SK-N-SH (cell line): ENCODE measurements around the gene GUCY1A2. TPM values are rescaled to one million over a fixed set of nuclear protein-coding genes. Genes with fewer than 3 reads are reported as not detected.

Experiments used
- CTCF ChIA-PET: fragments of 300-600, 350-600 bp; formaldehyde crosslinking; extraction: SDS; loops from one replicate; lab custom pipeline; 2021; lab: Yijun Ruan, JAX
- POLR2A ChIA-PET: fragments of 350-600 bp; sonication (Branson Sonifier 250); formaldehyde crosslinking; extraction: SDS; loops from one replicate; lab custom pipeline; 2020; ENCODE audit warnings: antibody characterized with exemption, inconsistent platforms; lab: Yijun Ruan, JAX
- DNase-seq: peaks from one replicate; pipeline ENCODE4 v3.0.0; 2012
- H2AFZ ChIP-seq: fragments of 200-600 bp; sonication (generic); 2 replicates; pipeline ENCODE4 v1.8.1; 2016; ENCODE audit warnings: antibody characterized with exemption, mild to moderate bottlenecking, low read depth
- H3F3A ChIP-seq: fragments of 200-600 bp; sonication (generic); replicated peaks from 2 replicates; pipeline ENCODE3; 2016; ENCODE audit warnings: antibody characterized with exemption, mild to moderate bottlenecking; ENCODE audit not compliant: insufficient read depth
- H3K27ac ChIP-seq, 2 experiments: fragments of 200-500 bp in 1 of 2; fragments of 200-600 bp in 1 of 2; sonication (Bioruptor generic) in 1 of 2; sonication (generic), shearing (Covaris generic) in 1 of 2; 2 replicates each; pipeline versions ENCODE4 v1.5.1 to v1.6.1; 2014 to 2016; ENCODE audit warnings: low read depth in 2 of 2, inconsistent platforms in 1 of 2, low read length in 1 of 2, mild to moderate bottlenecking in 1 of 2, mixed read lengths in 1 of 2
- H3K27me3 ChIP-seq: fragments of 200-600 bp; sonication (generic), shearing (Covaris generic); 2 replicates; pipeline ENCODE4 v1.6.1; 2016; ENCODE audit warnings: mixed run types; ENCODE audit not compliant: insufficient read depth
- H3K36me3 ChIP-seq, 2 experiments: fragments of 200-500 bp in 1 of 2; fragments of 200-600 bp in 1 of 2; sonication (Bioruptor generic) in 1 of 2; sonication (generic) in 1 of 2; replicated peaks in 1 of 2; 2 replicates each; pipeline versions ENCODE3 to v1.5.1; 2014 to 2016; ENCODE audit warnings: low read length in 1 of 2, mild to moderate bottlenecking in 1 of 2; ENCODE audit not compliant: insufficient read depth in 2 of 2, control insufficient read depth in 1 of 2
- H3K4me1 ChIP-seq, 2 experiments: fragments of 200-500 bp in 1 of 2; fragments of 200-600 bp in 1 of 2; sonication (Bioruptor generic) in 1 of 2; sonication (generic), shearing (Covaris generic) in 1 of 2; 2 replicates each; pipeline versions ENCODE4 v1.5.1 to v1.6.1; 2014 to 2016; ENCODE audit warnings: low read depth in 1 of 2, low read length in 1 of 2, mixed run types in 1 of 2; ENCODE audit not compliant: insufficient read depth in 2 of 2, control insufficient read depth in 1 of 2
- H3K4me2 ChIP-seq: fragments of 200-600 bp; sonication (generic), shearing (Covaris generic); 2 replicates; pipeline ENCODE4 v1.6.1; 2017; ENCODE audit warnings: mixed run types
- H3K4me3 ChIP-seq, 2 experiments: fragments of 200-500 bp in 1 of 2; fragments of 200-600 bp in 1 of 2; sonication (Bioruptor generic) in 1 of 2; sonication (generic), shearing (Covaris generic) in 1 of 2; 2 replicates each; pipeline versions ENCODE4 v1.5.1 to v1.8.1; 2014 to 2016; ENCODE audit warnings: low read depth in 2 of 2, inconsistent platforms in 1 of 2, low read length in 1 of 2, mild to moderate bottlenecking in 1 of 2, mixed read lengths in 1 of 2, moderate library complexity in 1 of 2
- H3K79me2 ChIP-seq: fragments of 200-600 bp; sonication (generic); 2 replicates; pipeline ENCODE4 v1.8.1; 2017; ENCODE audit warnings: mild to moderate bottlenecking; ENCODE audit not compliant: insufficient read depth
- H3K9ac ChIP-seq: fragments of 200-600 bp; sonication (generic); 2 replicates; pipeline ENCODE4 v1.6.1; 2017; ENCODE audit warnings: mixed run types
- H3K9me2 ChIP-seq: fragments of 200-600 bp; sonication (generic); 2 replicates; pipeline ENCODE4 v1.6.1; 2017; ENCODE audit warnings: mixed run types
- H3K9me3 ChIP-seq: fragments of 200-600 bp; sonication (generic); 2 replicates; pipeline ENCODE4 v1.6.1; 2017; ENCODE audit warnings: mixed run types, mild to moderate bottlenecking, moderate library complexity
- H4K20me1 ChIP-seq: fragments of 200-600 bp; sonication (generic); 2 replicates; pipeline ENCODE4 v1.6.1; 2017; ENCODE audit warnings: mild to moderate bottlenecking, mixed run types; ENCODE audit not compliant: insufficient read depth
- CHD2 ChIP-seq: fragments of 150-350 bp; IDR thresholded peaks from 2 replicates; pipeline ENCODE4 v1.6.1; 2018; ENCODE audit warnings: low read length; ENCODE audit not compliant: partially characterized antibody
- EP300 ChIP-seq, 2 experiments: IDR thresholded peaks; 2 replicates each; pipeline versions ENCODE4 v1.4.0 to v1.6.1; 2012; ENCODE audit warnings: borderline replicate concordance in 1 of 2, low read depth in 1 of 2, low read length in 1 of 2
- FOSL2 ChIP-seq: IDR thresholded peaks from 2 replicates; pipeline ENCODE4 v1.4.0; 2012; ENCODE audit warnings: low read depth, mild to moderate bottlenecking, moderate library complexity, borderline replicate concordance
- FOXJ3 ChIP-seq: sonication (generic); formaldehyde crosslinking; IDR thresholded peaks from 2 replicates; pipeline ENCODE4 v1.5.1; 2020; ENCODE audit warnings: mild to moderate bottlenecking, missing genetic modification reagents
- GABPA ChIP-seq: IDR thresholded peaks from 2 replicates; pipeline ENCODE4 v1.4.0; 2012; ENCODE audit warnings: low read depth, mild to moderate bottlenecking
- GATA2 ChIP-seq: sonication (generic); formaldehyde crosslinking; IDR thresholded peaks from 2 replicates; pipeline ENCODE4 v1.5.0; 2020; ENCODE audit warnings: mild to moderate bottlenecking, missing genetic modification reagents
- JUND ChIP-seq: IDR thresholded peaks from 2 replicates; pipeline ENCODE4 v1.4.0; 2012
- MAX ChIP-seq: IDR thresholded peaks from 2 replicates; pipeline ENCODE4 v1.4.0; 2012; ENCODE audit warnings: low read depth
- MEF2A ChIP-seq: IDR thresholded peaks from 2 replicates; pipeline ENCODE4 v1.4.0; 2012; ENCODE audit warnings: low read depth, borderline replicate concordance
- NFIC ChIP-seq: IDR thresholded peaks from 2 replicates; pipeline ENCODE4 v1.4.0; 2012; ENCODE audit warnings: borderline replicate concordance
- NRF1 ChIP-seq: IDR thresholded peaks from 2 replicates; pipeline ENCODE4 v1.6.1; 2012; ENCODE audit warnings: low read depth, mild to moderate bottlenecking, low read length
- POLR2AphosphoS5 ChIP-seq: IDR thresholded peaks from 2 replicates; pipeline ENCODE4 v1.6.1; 2012; ENCODE audit warnings: low read depth, low read length
- RCOR1 ChIP-seq: fragments of 150-350 bp; IDR thresholded peaks from 2 replicates; pipeline ENCODE4 v1.6.1; 2017; ENCODE audit warnings: antibody characterized with exemption, low read length
- RXRA ChIP-seq: IDR thresholded peaks from 2 replicates; pipeline ENCODE4 v1.4.0; 2012; ENCODE audit warnings: low read depth, mild to moderate bottlenecking, borderline replicate concordance
- SIN3A ChIP-seq: IDR thresholded peaks from 2 replicates; pipeline ENCODE4 v1.6.1; 2012; ENCODE audit warnings: low read depth, mild to moderate bottlenecking, low read length, moderate library complexity, borderline replicate concordance
- SMC3 ChIP-seq: IDR thresholded peaks from 2 replicates; pipeline ENCODE4 v1.6.1; 2012; ENCODE audit warnings: low read depth, low read length, improper control_type of control experiment
- YY1 ChIP-seq: IDR thresholded peaks from 2 replicates; pipeline ENCODE4 v1.4.0; 2012; ENCODE audit warnings: low read depth, mild to moderate bottlenecking
- ZBTB33 ChIP-seq: IDR thresholded peaks from 2 replicates; pipeline ENCODE4 v1.4.0; 2012; ENCODE audit warnings: low read depth, borderline replicate concordance
- WGBS: methylation state at CpG from one replicate; pipeline ENCODE4 v1.1.6; 2017; ENCODE audit warnings: low lambda C conversion rate; 5-methylcytosine and 5-hydroxymethylcytosine counted together
- polyA plus RNA-seq, 3 experiments: library from polyadenylated mRNA; depleted of rRNA; stranded (reverse); fragments of >200 nt; gene quantifications; 2 replicates each; pipeline ENCODE4 v1.2.3, GENCODE V29; 2012
- TF ChIP-seq, protein P1 (sequence below): fragments of 150-350 bp; IDR thresholded peaks from 2 replicates; pipeline ENCODE4 v1.6.1; 2017; ENCODE audit warnings: antibody characterized with exemption, low read length, low read depth, borderline replicate concordance
- TF ChIP-seq, protein P2 (sequence below): fragments of 150-350 bp; IDR thresholded peaks from 2 replicates; pipeline ENCODE4 v1.6.1; 2016; ENCODE audit warnings: mild to moderate bottlenecking, low read depth, low read length

GUCY1A2 gene
- polyA plus RNA-seq, 1 of the 3 experiments (the other 2 are of a cell fraction): 0.26 TPM

DNA sequence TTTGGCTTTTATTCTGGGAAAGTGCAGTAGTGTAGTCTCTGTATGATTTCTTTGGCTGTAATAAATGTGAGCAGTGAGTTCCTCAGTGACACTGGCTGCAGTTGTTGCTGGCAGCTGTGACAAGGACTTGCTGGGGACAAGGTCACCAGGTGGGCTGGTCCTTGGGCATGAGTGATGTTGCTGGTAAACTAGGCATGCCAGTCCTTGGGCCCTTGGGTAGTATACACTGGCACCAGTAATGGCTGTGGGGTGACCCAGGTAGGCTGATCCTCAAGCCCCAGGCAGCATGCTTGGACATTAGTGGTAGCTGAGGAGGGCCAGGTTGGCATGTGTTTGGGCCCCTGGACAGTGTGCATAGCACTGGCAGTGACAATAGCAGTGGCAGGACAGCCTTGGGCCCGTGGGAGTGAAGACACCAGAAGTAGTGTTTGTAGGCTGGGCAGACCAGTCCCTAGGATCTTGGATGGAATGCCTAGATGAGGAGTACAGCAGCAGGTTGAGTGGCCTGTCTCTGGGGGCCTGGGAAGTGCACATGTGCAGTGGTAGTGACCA is 164.3 kb downstream of the GUCY1A2 start:
- Histone ChIP-seq H3K36me3 (no peaks in the 10 kb centered on the region), H3K4me3 (no peak overlapping the region), H3K4me1 (no peaks in the 10 kb centered on the region), H3K27ac (no peak overlapping the region), H3K9me2 (no peaks in the 10 kb centered on the region), H4K20me1 (no peaks in the 10 kb centered on the region), H3K9me3 (no peaks in the 10 kb centered on the region), H3K9ac (no peak overlapping the region), H3K27me3 (no peaks in the 10 kb centered on the region), H3F3A (no peaks in the 10 kb centered on the region), H2AFZ (no peak overlapping the region), H3K79me2 (no peaks in the 10 kb centered on the region), H3K4me2 (no peak overlapping the region)
- no peak for DNase-seq
- 0% methylated on average over 1 of the region's 1 CpG for whole genome bisulfite sequencing
- POLR2A ChIA-PET: no interaction called here
- no peak for TF ChIP-seq FOSL2
- no peak for TF ChIP-seq NRF1
- no peak for TF ChIP-seq CHD2
- TF ChIP-seq POLR2AphosphoS5: no peak
- no peak for TF ChIP-seq MAX
- TF ChIP-seq GABPA: no peak
- TF ChIP-seq EP300 (IDR thresholded peaks at IDR 0.05; ENCODE audit: borderline replicate concordance in 1 of 2, low read depth in 1 of 2, low read length in 1 of 2): no peak
- TF ChIP-seq, protein P1, sequence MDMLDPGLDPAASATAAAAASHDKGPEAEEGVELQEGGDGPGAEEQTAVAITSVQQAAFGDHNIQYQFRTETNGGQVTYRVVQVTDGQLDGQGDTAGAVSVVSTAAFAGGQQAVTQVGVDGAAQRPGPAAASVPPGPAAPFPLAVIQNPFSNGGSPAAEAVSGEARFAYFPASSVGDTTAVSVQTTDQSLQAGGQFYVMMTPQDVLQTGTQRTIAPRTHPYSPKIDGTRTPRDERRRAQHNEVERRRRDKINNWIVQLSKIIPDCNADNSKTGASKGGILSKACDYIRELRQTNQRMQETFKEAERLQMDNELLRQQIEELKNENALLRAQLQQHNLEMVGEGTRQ: no peak
- TF ChIP-seq, protein P2, sequence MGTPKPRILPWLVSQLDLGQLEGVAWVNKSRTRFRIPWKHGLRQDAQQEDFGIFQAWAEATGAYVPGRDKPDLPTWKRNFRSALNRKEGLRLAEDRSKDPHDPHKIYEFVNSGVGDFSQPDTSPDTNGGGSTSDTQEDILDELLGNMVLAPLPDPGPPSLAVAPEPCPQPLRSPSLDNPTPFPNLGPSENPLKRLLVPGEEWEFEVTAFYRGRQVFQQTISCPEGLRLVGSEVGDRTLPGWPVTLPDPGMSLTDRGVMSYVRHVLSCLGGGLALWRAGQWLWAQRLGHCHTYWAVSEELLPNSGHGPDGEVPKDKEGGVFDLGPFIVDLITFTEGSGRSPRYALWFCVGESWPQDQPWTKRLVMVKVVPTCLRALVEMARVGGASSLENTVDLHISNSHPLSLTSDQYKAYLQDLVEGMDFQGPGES: no peak
- CTCF ChIA-PET: no interaction called here

DNA sequence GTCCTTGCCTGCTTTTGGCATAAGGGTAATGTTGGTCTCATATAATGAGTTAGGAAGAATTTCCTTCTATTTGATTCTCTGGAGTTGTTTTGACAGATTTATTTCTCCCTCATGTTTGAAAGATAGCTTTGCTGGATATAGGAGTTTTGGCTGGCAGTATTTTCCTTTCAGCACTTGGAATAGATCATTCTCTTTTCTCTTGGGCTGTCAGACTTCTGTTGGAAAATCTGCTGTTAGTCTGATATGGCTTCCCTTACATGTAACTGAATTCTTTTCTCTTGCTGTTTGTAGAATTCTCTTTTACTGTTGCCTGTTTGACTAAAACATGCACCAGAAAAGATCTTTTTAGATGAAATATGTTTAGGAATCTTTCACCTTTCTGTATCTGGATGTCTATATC is 165.5 kb downstream of the GUCY1A2 start:
- no peak overlapping the region for H2AFZ ChIP-seq
- TF ChIP-seq JUND: no peak
- TF ChIP-seq SIN3A: no peak
- no peak for TF ChIP-seq SMC3
- no peak for TF ChIP-seq MAX
- no peak for TF ChIP-seq FOXJ3 (CRISPR knock-in tag)
- no peak for TF ChIP-seq RCOR1
- TF ChIP-seq GATA2 (CRISPR knock-in tag): no peak
- TF ChIP-seq NFIC: no peak
- no peak for TF ChIP-seq FOSL2
- TF ChIP-seq RXRA: no peak
- no peak for TF ChIP-seq ZBTB33
- no peak for TF ChIP-seq MEF2A
- no peak for TF ChIP-seq YY1
- TF ChIP-seq, all 33 proteins: peak for 0
- no peak overlapping the region for H3K27ac ChIP-seq
- no peaks in the 10 kb centered on the region for H3K27me3 ChIP-seq
- H3K9ac ChIP-seq: no peak overlapping the region
- no peaks in the 10 kb centered on the region for H4K20me1 ChIP-seq
- no peaks in the 10 kb centered on the region for H3K79me2 ChIP-seq
- H3K9me2 ChIP-seq: 0 out of 2 replicates have a peak, but pooled peaks cover 4% of the 10 kb centered on the region
- no peaks in the 10 kb centered on the region for H3K9me3 ChIP-seq
- H3K4me3 ChIP-seq: no peak overlapping the region
- no peaks in the 10 kb centered on the region for H3F3A ChIP-seq
- POLR2A ChIA-PET: no interaction called here
- no peak overlapping the region for H3K4me2 ChIP-seq
- H3K4me1 ChIP-seq: no peaks in the 10 kb centered on the region
- CTCF ChIA-PET: no interaction called here
- no peaks in the 10 kb centered on the region for H3K36me3 ChIP-seq
- DNase-seq: no peak
